Endothelial cell of umbilical vein (primary cell): ENCODE data around the gene C10orf71. TPM values are rescaled to one million over a fixed set of nuclear protein-coding genes. Genes with fewer than 3 reads are reported as not detected.

Source experiments
- BruUV-seq: library from RNA; stranded (reverse); fragments of 400-500 nt; replicated peaks from 2 replicates; lab custom pipeline; 2021; lab: Mats Ljungman, UMichigan
- CTCF ChIA-PET: fragments of 300-600, 350-600 bp; sonication (Branson Sonifier 250); formaldehyde crosslinking; loops from one replicate; lab custom pipeline; 2021; ENCODE audit warnings: antibody characterized with exemption, inconsistent platforms; lab: Charles Lee
- POLR2A ChIA-PET: fragments of 300-600, 350-600 bp; sonication (Branson Sonifier 250); formaldehyde crosslinking; loops from one replicate; lab custom pipeline; 2021; ENCODE audit warnings: antibody characterized with exemption, inconsistent platforms; lab: Charles Lee
- DNase-seq: peaks from one replicate; pipeline ENCODE4 v3.0.0-alpha.2; 2011; ENCODE audit warnings: low read depth, low spot score
- FAIRE-seq: peaks from 2 replicates; lab custom pipeline; 2011; peaks lifted over from hg19 to GRCh38; lab: Jason Lieb, UNC
- H2AFZ ChIP-seq: 2 replicates; pipeline ENCODE4 v1.6.0; 2012; ENCODE audit warnings: low read depth, low read length, control low read depth, inconsistent platforms
- H3K27ac ChIP-seq: 2 replicates; pipeline ENCODE4 v1.5.1; 2011; ENCODE audit warnings: low read depth, mild to moderate bottlenecking, control low read depth, low read length, moderate library complexity; ENCODE audit not compliant: insufficient read depth
- H3K27me3 ChIP-seq, 2 experiments: 2 replicates each; pipeline versions ENCODE4 v1.6.0 to v1.6.1; 2011; ENCODE audit warnings: low read length in 2 of 2, mixed read lengths in 1 of 2; ENCODE audit not compliant: control insufficient read depth in 2 of 2, insufficient read depth in 2 of 2
- H3K36me3 ChIP-seq, 2 experiments: 2 replicates in 1 of 2; 3 replicates in 1 of 2; pipeline ENCODE4 v1.5.1; 2011; ENCODE audit warnings: low read length in 2 of 2, mild to moderate bottlenecking in 1 of 2, moderate library complexity in 1 of 2; ENCODE audit not compliant: control insufficient read depth in 2 of 2, insufficient read depth in 2 of 2; ENCODE audit errors: extremely low read depth in 1 of 2
- H3K4me1 ChIP-seq: 3 replicates; pipeline ENCODE4 v1.5.1; 2011; ENCODE audit warnings: mild to moderate bottlenecking, low read length; ENCODE audit not compliant: control insufficient read depth, insufficient read depth; ENCODE audit errors: extremely low read depth
- H3K4me2 ChIP-seq: 2 replicates; pipeline ENCODE4 v1.6.1; 2011; ENCODE audit warnings: low read length, control low read depth, mixed read lengths; ENCODE audit not compliant: insufficient read depth
- H3K4me3 ChIP-seq, 3 experiments: fragments of 200-600 bp in 1 of 3; sonication (generic), shearing (Covaris generic) in 1 of 3; replicated peaks in 1 of 3; 2 replicates each; pipeline ENCODE4 v1.5.1; 2011 to 2016; ENCODE audit warnings: control low read depth in 3 of 3, low read length in 3 of 3, mild to moderate bottlenecking in 2 of 3, inconsistent platforms in 1 of 3, low read depth in 1 of 3, moderate library complexity in 1 of 3; ENCODE audit not compliant: insufficient read depth in 1 of 3
- H3K79me2 ChIP-seq: 2 replicates; pipeline ENCODE4 v1.6.0; 2012; ENCODE audit warnings: low read length, inconsistent platforms; ENCODE audit not compliant: control insufficient read depth, insufficient read depth
- H3K9ac ChIP-seq: replicated peaks from 2 replicates; pipeline ENCODE3; 2011; ENCODE audit warnings: low read length, control low read depth; ENCODE audit not compliant: insufficient read depth; ENCODE audit errors: extremely low read depth
- H3K9me1 ChIP-seq: replicated peaks from 3 replicates; pipeline ENCODE4 v1.6.0; 2011; ENCODE audit warnings: mild to moderate bottlenecking, low read length; ENCODE audit not compliant: control insufficient read depth, insufficient read depth; ENCODE audit errors: extremely low read depth
- H3K9me3 ChIP-seq: replicated peaks from 2 replicates; pipeline ENCODE4 v1.5.1; 2012; ENCODE audit warnings: low read length, inconsistent platforms; ENCODE audit not compliant: control insufficient read depth, insufficient read depth
- H4K20me1 ChIP-seq: replicated peaks from 2 replicates; pipeline ENCODE3; 2011; ENCODE audit warnings: mild to moderate bottlenecking, low read length; ENCODE audit not compliant: control insufficient read depth, insufficient read depth; ENCODE audit errors: extremely low read depth
- EZH2 ChIP-seq: IDR thresholded peaks from 2 replicates; pipeline ENCODE4 v1.6.1; 2012; ENCODE audit warnings: borderline replicate concordance, low read depth, mild to moderate bottlenecking, moderate library complexity, low read length, inconsistent platforms; ENCODE audit not compliant: severe bottlenecking
- FOS ChIP-seq: IDR thresholded peaks from 2 replicates; pipeline ENCODE4 v1.6.1; 2011; ENCODE audit warnings: mild to moderate bottlenecking, low read length, moderate library complexity, borderline replicate concordance; ENCODE audit not compliant: insufficient read depth
- GATA2 ChIP-seq: IDR thresholded peaks from 2 replicates; pipeline ENCODE4 v1.7.0; 2011; ENCODE audit warnings: low read depth, mild to moderate bottlenecking, moderate library complexity, mixed read lengths, low read length; ENCODE audit not compliant: insufficient read length, insufficient read depth
- JUN ChIP-seq: IDR thresholded peaks from 2 replicates; pipeline ENCODE4 v1.6.1; 2011; ENCODE audit warnings: borderline replicate concordance, low read depth; ENCODE audit not compliant: insufficient read length, insufficient read depth
- MYC ChIP-seq: IDR thresholded peaks from one replicate; pipeline ENCODE4 v1.6.1; 2011; ENCODE audit warnings: mild to moderate bottlenecking, low read depth, low read length
- POLR2A ChIP-seq: IDR thresholded peaks from 2 replicates; pipeline ENCODE4 v1.6.1; 2012; ENCODE audit warnings: low read depth, mild to moderate bottlenecking, control low read depth, low read length
- POLR2AphosphoS5 ChIP-seq: IDR thresholded peaks from 2 replicates; pipeline ENCODE4 v1.6.1; 2012; ENCODE audit warnings: low read depth, mild to moderate bottlenecking, control low read depth, low read length, moderate library complexity; ENCODE audit not compliant: insufficient read depth
- dilution Hi-C: fragments of 300-500 bp; cut with MboI; formaldehyde crosslinking; loops from one replicate; pipeline ENCODE4 v1.15.0; 2019; ENCODE audit warnings: low sequenced_read_pairs; ENCODE audit not compliant: extremely low pct_ligation_motif_present
- intact Hi-C: fragments of 100-400 bp; cut with micrococcal nuclease; formaldehyde crosslinking; loops from one replicate; pipeline ENCODE4 v1.10.0; 2022
- polyA plus RNA-seq, 4 experiments: library from polyadenylated mRNA; depleted of rRNA in 3 of 4; stranded (reverse) in 3 of 4; unstranded in 1 of 4; fragments of >200 nt; gene quantifications; 2 replicates each; pipeline versions ENCODE4 v1.2.1 to v1.2.3, GENCODE V29; 2011 to 2012; ENCODE audit warnings: missing spikeins in 1 of 4
- total RNA-seq: library from RNA; stranded (reverse); gene quantifications from 2 replicates; pipeline ENCODE4 v1.2.3, GENCODE V29; 2021
- TF ChIP-seq, protein P1 (sequence below), 2 donors: IDR thresholded peaks; 1 replicate in 1 of 2; 2 replicates in 1 of 2; pipeline ENCODE4 v1.5.1; 2011; ENCODE audit warnings: low read length in 2 of 2, mild to moderate bottlenecking in 2 of 2, moderate library complexity in 2 of 2, control low read depth in 1 of 2, inconsistent platforms in 1 of 2, low read depth in 1 of 2; ENCODE audit not compliant: insufficient read depth in 1 of 2; ENCODE audit errors: extremely low read depth in 1 of 2
- TF ChIP-seq, protein P2 (sequence below): IDR thresholded peaks from 2 replicates; pipeline ENCODE4 v1.6.1; 2011; ENCODE audit not compliant: insufficient read depth, insufficient read length

The C10orf71 gene
- total and polyA plus RNA-seq, 2 donors (not counting 3 experiments of a cell fraction or from before 2014, with no cell fraction given) = not detected

- no peak for DNase-seq
- intact Hi-C loops = no loop called here
- Histone ChIP-seq H4K20me1 (no peaks in the 10 kb centered on the region), H3K79me2 (no peaks in the 10 kb centered on the region), H3K27me3 (no peaks in the 10 kb centered on the region), H3K36me3 (no peaks in the 10 kb centered on the region), H3K4me1 (no peaks in the 10 kb centered on the region), H3K4me3 (no peak overlapping the region), H2AFZ (no peak overlapping the region), H3K27ac (no peak overlapping the region), H3K9ac (no peak overlapping the region), H3K9me1 (no peaks in the 10 kb centered on the region), H3K4me2 (no peak overlapping the region), H3K9me3 (no peaks in the 10 kb centered on the region)
- dilution Hi-C loops = no loop called here
- CTCF ChIA-PET = interaction anchor here (0.5 kb wide), 1 partner anchor 696 kb away, joined by 4 read pairs; no protein-coding TSS in a partner anchor
- BruUV-seq = no TSS peak
- POLR2A ChIA-PET = no interaction called here
- TF ChIP-seq, protein P1, sequence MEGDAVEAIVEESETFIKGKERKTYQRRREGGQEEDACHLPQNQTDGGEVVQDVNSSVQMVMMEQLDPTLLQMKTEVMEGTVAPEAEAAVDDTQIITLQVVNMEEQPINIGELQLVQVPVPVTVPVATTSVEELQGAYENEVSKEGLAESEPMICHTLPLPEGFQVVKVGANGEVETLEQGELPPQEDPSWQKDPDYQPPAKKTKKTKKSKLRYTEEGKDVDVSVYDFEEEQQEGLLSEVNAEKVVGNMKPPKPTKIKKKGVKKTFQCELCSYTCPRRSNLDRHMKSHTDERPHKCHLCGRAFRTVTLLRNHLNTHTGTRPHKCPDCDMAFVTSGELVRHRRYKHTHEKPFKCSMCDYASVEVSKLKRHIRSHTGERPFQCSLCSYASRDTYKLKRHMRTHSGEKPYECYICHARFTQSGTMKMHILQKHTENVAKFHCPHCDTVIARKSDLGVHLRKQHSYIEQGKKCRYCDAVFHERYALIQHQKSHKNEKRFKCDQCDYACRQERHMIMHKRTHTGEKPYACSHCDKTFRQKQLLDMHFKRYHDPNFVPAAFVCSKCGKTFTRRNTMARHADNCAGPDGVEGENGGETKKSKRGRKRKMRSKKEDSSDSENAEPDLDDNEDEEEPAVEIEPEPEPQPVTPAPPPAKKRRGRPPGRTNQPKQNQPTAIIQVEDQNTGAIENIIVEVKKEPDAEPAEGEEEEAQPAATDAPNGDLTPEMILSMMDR (IDR thresholded peaks at IDR 0.05; ENCODE audit: extremely low read depth in 1 of 2, insufficient read depth in 1 of 2, low read depth in 1 of 2, low read length in 2 of 2) = no peak
- no peak for TF ChIP-seq FOS
- TF ChIP-seq POLR2A = no peak
- no peak for TF ChIP-seq JUN
- TF ChIP-seq, protein P2, sequence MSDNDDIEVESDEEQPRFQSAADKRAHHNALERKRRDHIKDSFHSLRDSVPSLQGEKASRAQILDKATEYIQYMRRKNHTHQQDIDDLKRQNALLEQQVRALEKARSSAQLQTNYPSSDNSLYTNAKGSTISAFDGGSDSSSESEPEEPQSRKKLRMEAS = no peak
- no peak for TF ChIP-seq GATA2
- TF ChIP-seq POLR2AphosphoS5 = no peak
- no peak for TF ChIP-seq EZH2
- TF ChIP-seq MYC = no peak
- FAIRE-seq = no peak
Observed at GRCh38 chr10:49331431-49331830, 32.5 kb downstream of the C10orf71 start.
